ENCODE measurements around the gene ELP6.

ELP6 gene

DNA sequence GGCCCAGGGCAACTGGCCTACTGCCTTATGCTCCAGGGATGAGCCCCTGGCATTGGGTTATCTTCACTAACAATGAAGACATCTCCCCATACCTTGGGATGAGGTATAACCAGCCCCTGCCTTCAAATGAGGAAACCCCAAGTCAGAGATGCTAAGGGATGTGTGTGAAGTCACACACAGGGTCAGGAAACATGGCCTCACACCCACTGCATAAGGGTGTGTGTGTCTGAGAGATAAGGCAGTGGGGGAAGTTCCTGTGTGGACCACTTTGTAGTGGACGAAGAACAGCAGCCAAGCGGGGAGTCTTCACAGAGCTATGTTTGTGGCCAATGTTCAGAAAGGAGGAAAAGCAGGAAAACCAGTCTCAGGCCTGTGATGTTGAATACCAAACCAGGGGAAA lies 10.5 kb downstream of the ELP6 start:
- Histone ChIP-seq H3K36me3 (ENCODE audit: control insufficient read depth, insufficient read depth, low read length) (peaks cover 18% of the 10 kb centered on the region), H3K9ac (ENCODE audit: low read length) (no peak overlapping the region), H3K4ac (ENCODE audit: low read depth, low read length) (no peak overlapping the region), H2AK5ac (ENCODE audit: low read length) (no peak overlapping the region), H3K4me2 (ENCODE audit: low read length) (no peak overlapping the region), H3K56ac (ENCODE audit: low read length) (no peak overlapping the region), H3K4me1 (ENCODE audit: control insufficient read depth, low read depth, low read length) (no peaks in the 10 kb centered on the region), H2BK15ac (replicated peaks; ENCODE audit: low read depth) (no peak overlapping the region), H3K79me1 (ENCODE audit: low read length) (peaks cover 5% of the 10 kb centered on the region), H3K4me3 (ENCODE audit: low read length) (no peak overlapping the region), H4K5ac (ENCODE audit: low read length) (no peak overlapping the region), H4K8ac (ENCODE audit: low read depth, low read length) (no peak overlapping the region), H3K79me2 (ENCODE audit: control insufficient read depth, insufficient read depth, low read length) (no peaks in the 10 kb centered on the region), H2BK120ac (ENCODE audit: low read depth, low read length) (no peak overlapping the region), H3K23ac (ENCODE audit: low read length) (no peak overlapping the region), H3K27ac (ENCODE audit: low read depth, low read length) (no peak overlapping the region), H3K27me3 (ENCODE audit: insufficient read depth, low read length, poor library complexity) (no peaks in the 10 kb centered on the region), H2BK5ac (ENCODE audit: low read length) (no peak overlapping the region), H3K18ac (ENCODE audit: low read length) (no peak overlapping the region)
- no CpG with 5 or more reads among the region's 2 CpGs for WGBS (ENCODE audit: extremely low coverage, insufficient coverage, low lambda C conversion rate)
- DNase-seq = no peak

- Histone ChIP-seq H3K79me1 (ENCODE audit: low read length) (peaks cover 3% of the 10 kb centered on the region), H3K4me3 (ENCODE audit: low read length) (no peak overlapping the region), H3K36me3 (ENCODE audit: control insufficient read depth, insufficient read depth, low read length) (peaks cover 23% of the 10 kb centered on the region), H2BK5ac (ENCODE audit: low read length) (no peak overlapping the region), H3K56ac (ENCODE audit: low read length) (no peak overlapping the region), H3K79me2 (ENCODE audit: control insufficient read depth, insufficient read depth, low read length) (no peaks in the 10 kb centered on the region), H4K8ac (ENCODE audit: low read depth, low read length) (no peak overlapping the region), H2AK5ac (ENCODE audit: low read length) (no peak overlapping the region), H3K18ac (ENCODE audit: low read length) (no peak overlapping the region), H3K4ac (ENCODE audit: low read depth, low read length) (no peak overlapping the region), H3K27ac (ENCODE audit: low read depth, low read length) (no peak overlapping the region), H3K23ac (ENCODE audit: low read length) (no peak overlapping the region), H3K4me2 (ENCODE audit: low read length) (no peak overlapping the region), H4K5ac (ENCODE audit: low read length) (no peak overlapping the region), H2BK120ac (ENCODE audit: low read depth, low read length) (no peak overlapping the region), H2BK15ac (replicated peaks; ENCODE audit: low read depth) (no peak overlapping the region), H3K9ac (ENCODE audit: low read length) (no peak overlapping the region), H3K27me3 (ENCODE audit: insufficient read depth, low read length, poor library complexity) (no peaks in the 10 kb centered on the region), H3K4me1 (ENCODE audit: control insufficient read depth, low read depth, low read length) (no peaks in the 10 kb centered on the region)
- DNase-seq = no peak
Measured at GRCh38 chr3:47496892-47497291, 16.6 kb downstream of the ELP6 start.

DNA sequence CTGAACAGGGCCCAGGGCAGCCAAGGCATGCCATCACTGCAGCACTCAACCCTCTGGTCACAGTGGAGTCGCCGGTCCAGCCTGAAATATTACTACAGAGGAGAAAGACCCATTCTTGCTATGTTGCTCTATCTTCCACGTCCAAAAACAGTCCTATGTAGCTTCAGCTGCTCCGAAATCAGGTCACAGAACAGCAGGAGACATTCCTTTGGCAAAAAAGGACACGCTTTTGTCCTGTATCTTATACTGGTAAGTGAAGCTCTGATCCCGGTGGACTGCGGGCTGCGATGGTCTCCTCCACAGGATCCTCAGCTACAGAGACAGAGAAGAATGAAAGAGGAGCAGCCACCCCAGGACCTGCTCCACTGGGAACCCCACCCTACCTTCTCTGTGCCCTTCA lies 17.6 kb downstream of the ELP6 start:
- WGBS (ENCODE audit: extremely low coverage, insufficient coverage, low lambda C conversion rate) = no CpG with 5 or more reads among the region's 8 CpGs
- no peak overlapping the region for H3K4me2 ChIP-seq (ENCODE audit: low read length)
- H3K36me3 ChIP-seq (ENCODE audit: control insufficient read depth, insufficient read depth, low read length) = peaks cover 16% of the 10 kb centered on the region

GRCh38 chr3:47495111-47495510 lies 18.4 kb downstream of the ELP6 start:
- H3K4me3 ChIP-seq (ENCODE audit: low read length) = no peak overlapping the region
- whole genome bisulfite sequencing (ENCODE audit: extremely low coverage, insufficient coverage, low lambda C conversion rate) = no CpG with 5 or more reads among the region's 4 CpGs
- H3K36me3 ChIP-seq (ENCODE audit: control insufficient read depth, insufficient read depth, low read length) = peaks cover 12% of the 10 kb centered on the region
- no peak overlapping the region for H4K5ac ChIP-seq (ENCODE audit: low read length)
- H3K79me2 ChIP-seq (ENCODE audit: control insufficient read depth, insufficient read depth, low read length) = no peaks in the 10 kb centered on the region
- no peak overlapping the region for H3K56ac ChIP-seq (ENCODE audit: low read length)
- H3K23ac ChIP-seq (ENCODE audit: low read length) = no peak overlapping the region
- H2BK5ac ChIP-seq (ENCODE audit: low read length) = no peak overlapping the region
- no peak overlapping the region for H3K27ac ChIP-seq (ENCODE audit: low read depth, low read length)
- no peaks in the 10 kb centered on the region for H3K27me3 ChIP-seq (ENCODE audit: insufficient read depth, low read length, poor library complexity)
- H3K18ac ChIP-seq (ENCODE audit: low read length) = no peak overlapping the region
- H3K79me1 ChIP-seq (ENCODE audit: low read length) = no peaks in the 10 kb centered on the region
- no peak overlapping the region for H2BK120ac ChIP-seq (ENCODE audit: low read depth, low read length)
- H2BK15ac ChIP-seq (replicated peaks; ENCODE audit: low read depth) = no peak overlapping the region
- H3K4me2 ChIP-seq (ENCODE audit: low read length) = no peak overlapping the region
- no peak for DNase-seq
- H3K9ac ChIP-seq (ENCODE audit: low read length) = no peak overlapping the region
- no peak overlapping the region for H2AK5ac ChIP-seq (ENCODE audit: low read length)
- H4K8ac ChIP-seq (ENCODE audit: low read depth, low read length) = no peak overlapping the region
- no peak overlapping the region for H3K4ac ChIP-seq (ENCODE audit: low read depth, low read length)
- H3K4me1 ChIP-seq (ENCODE audit: control insufficient read depth, low read depth, low read length) = no peaks in the 10 kb centered on the region

More for the DNA sequence above, 17.6 kb downstream of the ELP6 start:
- H3K4ac ChIP-seq (ENCODE audit: low read depth, low read length) = no peak overlapping the region
- H3K4me1 ChIP-seq (ENCODE audit: control insufficient read depth, low read depth, low read length) = no peaks in the 10 kb centered on the region
- no peak overlapping the region for H2BK15ac ChIP-seq (replicated peaks; ENCODE audit: low read depth)
- H3K23ac ChIP-seq (ENCODE audit: low read length) = no peak overlapping the region
- H3K56ac ChIP-seq (ENCODE audit: low read length) = no peak overlapping the region
- no peak overlapping the region for H4K5ac ChIP-seq (ENCODE audit: low read length)
- no peaks in the 10 kb centered on the region for H3K79me2 ChIP-seq (ENCODE audit: control insufficient read depth, insufficient read depth, low read length)
- no peak overlapping the region for H3K27ac ChIP-seq (ENCODE audit: low read depth, low read length)
- H3K9ac ChIP-seq (ENCODE audit: low read length) = no peak overlapping the region
- H2AK5ac ChIP-seq (ENCODE audit: low read length) = no peak overlapping the region
- H4K8ac ChIP-seq (ENCODE audit: low read depth, low read length) = no peak overlapping the region
- H3K18ac ChIP-seq (ENCODE audit: low read length) = no peak overlapping the region
- no peak for DNase-seq
- no peak overlapping the region for H3K4me3 ChIP-seq (ENCODE audit: low read length)
- H2BK120ac ChIP-seq (ENCODE audit: low read depth, low read length) = no peak overlapping the region
- H3K27me3 ChIP-seq (ENCODE audit: insufficient read depth, low read length, poor library complexity) = no peaks in the 10 kb centered on the region
- H3K79me1 ChIP-seq (ENCODE audit: low read length) = peaks cover 3% of the 10 kb centered on the region
- H2BK5ac ChIP-seq (ENCODE audit: low read length) = no peak overlapping the region

DNA sequence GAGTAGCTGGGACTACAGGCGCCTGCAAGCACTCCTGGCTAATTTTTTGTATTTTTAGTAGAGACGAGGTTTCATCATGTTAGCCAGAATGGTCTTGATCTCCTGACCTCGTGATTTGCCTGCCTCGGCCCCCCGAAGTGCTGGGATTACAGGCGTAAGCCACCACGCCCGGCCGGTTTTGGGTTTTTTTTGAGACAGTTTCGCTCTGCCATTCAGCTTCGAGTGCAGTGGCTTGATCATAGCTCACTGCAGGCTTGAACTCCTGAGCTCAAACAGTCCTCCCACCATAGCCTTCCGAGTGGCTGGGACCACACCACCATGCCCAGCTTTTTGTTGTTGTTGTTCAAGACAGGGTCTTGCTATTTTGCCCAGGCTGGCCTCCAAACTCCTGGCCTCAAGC lies 21.7 kb downstream of the ELP6 start:
- Histone ChIP-seq H3K23ac (ENCODE audit: low read length) (no peak overlapping the region), H3K9ac (ENCODE audit: low read length) (no peak overlapping the region), H3K27ac (ENCODE audit: low read depth, low read length) (no peak overlapping the region), H3K56ac (ENCODE audit: low read length) (no peak overlapping the region), H3K27me3 (ENCODE audit: insufficient read depth, low read length, poor library complexity) (no peaks in the 10 kb centered on the region), H3K79me1 (ENCODE audit: low read length) (no peaks in the 10 kb centered on the region), H3K36me3 (ENCODE audit: control insufficient read depth, insufficient read depth, low read length) (peaks cover 7% of the 10 kb centered on the region), H3K79me2 (ENCODE audit: control insufficient read depth, insufficient read depth, low read length) (no peaks in the 10 kb centered on the region), H3K4me1 (ENCODE audit: control insufficient read depth, low read depth, low read length) (no peaks in the 10 kb centered on the region), H2BK15ac (replicated peaks; ENCODE audit: low read depth) (no peak overlapping the region), H2AK5ac (ENCODE audit: low read length) (no peak overlapping the region), H2BK5ac (ENCODE audit: low read length) (no peak overlapping the region), H3K4ac (ENCODE audit: low read depth, low read length) (no peak overlapping the region), H2BK120ac (ENCODE audit: low read depth, low read length) (no peak overlapping the region), H4K8ac (ENCODE audit: low read depth, low read length) (no peak overlapping the region), H4K5ac (ENCODE audit: low read length) (no peak overlapping the region), H3K18ac (ENCODE audit: low read length) (no peak overlapping the region), H3K4me3 (ENCODE audit: low read length) (no peak overlapping the region), H3K4me2 (ENCODE audit: low read length) (no peak overlapping the region)
- no peak for DNase-seq
- no CpG with 5 or more reads among the region's 12 CpGs for WGBS (ENCODE audit: extremely low coverage, insufficient coverage, low lambda C conversion rate)

DNA sequence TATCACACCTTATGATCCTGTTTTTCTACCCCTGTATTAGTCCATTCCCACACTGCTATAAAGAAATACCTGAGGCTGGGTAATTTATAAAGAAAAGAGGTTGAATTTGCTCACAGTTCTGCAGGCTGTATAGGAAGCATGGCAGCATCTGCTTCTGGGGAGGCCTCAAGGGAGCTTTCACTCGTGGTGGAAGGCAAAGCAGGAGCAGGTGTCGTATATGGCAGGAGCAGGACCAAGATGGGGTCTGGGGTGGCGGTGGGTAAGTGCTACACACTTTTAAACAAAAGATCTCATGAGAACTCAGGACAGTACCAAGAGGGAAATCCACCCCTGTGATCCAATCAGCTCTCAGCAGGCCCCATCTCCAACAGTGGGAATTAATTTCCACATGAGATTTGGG lies 22.3 kb downstream of the ELP6 start:
- Histone ChIP-seq H3K9ac (ENCODE audit: low read length) (no peak overlapping the region), H3K23ac (ENCODE audit: low read length) (no peak overlapping the region), H3K4me3 (ENCODE audit: low read length) (no peak overlapping the region), H4K8ac (ENCODE audit: low read depth, low read length) (no peak overlapping the region), H3K4ac (ENCODE audit: low read depth, low read length) (no peak overlapping the region), H3K27me3 (ENCODE audit: insufficient read depth, low read length, poor library complexity) (no peaks in the 10 kb centered on the region), H2BK5ac (ENCODE audit: low read length) (no peak overlapping the region), H3K4me2 (ENCODE audit: low read length) (no peak overlapping the region), H3K27ac (ENCODE audit: low read depth, low read length) (no peak overlapping the region), H3K79me1 (ENCODE audit: low read length) (no peaks in the 10 kb centered on the region), H2BK15ac (replicated peaks; ENCODE audit: low read depth) (no peak overlapping the region), H3K79me2 (ENCODE audit: control insufficient read depth, insufficient read depth, low read length) (no peaks in the 10 kb centered on the region), H3K4me1 (ENCODE audit: control insufficient read depth, low read depth, low read length) (no peaks in the 10 kb centered on the region), H2AK5ac (ENCODE audit: low read length) (no peak overlapping the region), H3K56ac (ENCODE audit: low read length) (no peak overlapping the region), H3K36me3 (ENCODE audit: control insufficient read depth, insufficient read depth, low read length) (peaks cover 7% of the 10 kb centered on the region), H3K18ac (ENCODE audit: low read length) (no peak overlapping the region), H4K5ac (ENCODE audit: low read length) (no peak overlapping the region), H2BK120ac (ENCODE audit: low read depth, low read length) (no peak overlapping the region)
- WGBS (ENCODE audit: extremely low coverage, insufficient coverage, low lambda C conversion rate) = no CpG with 5 or more reads among the region's 3 CpGs
- no peak for DNase-seq
